Stimulated activated CD4-positive, alpha-beta T cell treated with anti-CD3 and anti-CD28 coated beads, Interleukin-1b, Interleukin-23, amount 100 ng/mL, for 1 hour (primary cell): ENCODE results near the gene TUBB6.

ENCODE experiments used
- DNase-seq, 2 donors: peaks; one replicate each; pipeline ENCODE4 v3.0.0-alpha.2; 2020; ENCODE audit warnings: low read depth in 2 of 2

TUBB6 gene

DNA sequence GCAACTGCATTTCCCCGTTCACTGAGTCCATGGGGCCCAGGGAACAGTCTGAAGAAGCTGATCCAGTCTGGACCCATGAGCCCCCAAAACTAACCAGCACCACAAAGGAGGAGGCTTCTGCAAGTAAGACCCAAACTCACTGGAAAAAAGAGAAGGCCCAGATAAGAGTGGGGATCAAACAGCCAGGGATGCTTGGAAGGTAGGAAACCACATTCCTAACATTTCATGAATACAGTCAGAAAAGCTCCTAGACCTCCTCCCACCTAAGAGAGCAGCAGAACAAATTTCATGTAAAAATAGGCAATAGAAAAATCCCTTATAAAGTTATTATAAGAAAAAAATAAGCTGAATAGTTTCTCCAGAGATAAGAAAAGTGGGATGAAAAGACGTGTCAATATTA lies 30.3 kb downstream of the TUBB6 start:
- DNase-seq = no peak

DNA sequence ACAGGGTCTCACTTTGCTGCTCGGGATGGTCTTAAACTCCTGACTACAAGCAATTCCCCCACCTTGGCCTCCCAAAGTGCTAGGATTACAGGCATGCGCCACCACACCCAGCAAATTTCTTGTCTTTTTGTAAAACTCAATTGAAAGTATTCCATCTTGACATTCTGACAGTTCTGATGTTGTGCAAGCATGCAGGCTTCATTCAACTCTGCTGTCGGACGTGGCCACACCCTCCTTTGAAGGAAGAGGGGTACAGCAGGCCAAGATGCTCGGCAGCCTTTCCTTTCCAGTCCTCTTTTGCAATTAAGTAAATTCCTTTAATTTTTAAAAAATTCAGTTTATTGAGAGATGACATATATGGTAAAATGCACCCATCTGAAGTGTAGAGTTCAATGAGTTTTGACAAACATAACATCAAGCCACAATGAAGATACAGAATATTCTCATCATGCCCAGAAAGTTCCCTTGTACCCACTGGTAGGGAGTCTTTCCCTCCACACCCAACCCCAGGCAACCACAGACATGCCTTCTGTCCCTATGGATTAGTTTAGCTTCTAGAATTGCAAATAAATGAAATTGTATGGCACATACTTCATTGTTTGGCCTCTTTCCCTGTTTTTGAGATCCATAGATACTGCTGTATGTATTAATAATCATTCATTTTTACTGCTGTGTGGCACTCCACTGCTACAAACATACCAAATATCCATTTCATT lies 33.1 kb downstream of the TUBB6 start:
- DNase-seq = no peak

DNA sequence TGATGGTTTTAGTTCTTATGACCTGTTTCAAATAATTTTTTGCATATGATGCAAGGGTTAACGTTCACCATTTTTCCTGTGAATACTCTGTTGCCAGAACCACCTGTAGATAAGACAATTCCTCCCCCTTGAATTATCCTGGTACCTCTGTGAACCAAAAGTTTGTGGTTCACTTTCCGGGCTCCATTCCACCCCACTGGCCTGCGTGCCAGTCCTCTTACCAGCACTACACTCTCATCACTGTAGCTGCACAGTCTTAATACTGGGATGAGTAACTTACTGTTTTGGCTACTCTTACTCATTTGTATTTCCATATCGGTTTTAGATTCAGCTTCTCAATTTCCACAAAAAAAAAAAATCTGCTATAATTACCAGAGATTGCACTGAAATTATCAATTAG lies 34.6 kb downstream of the TUBB6 start:
- no peak for DNase-seq

DNA sequence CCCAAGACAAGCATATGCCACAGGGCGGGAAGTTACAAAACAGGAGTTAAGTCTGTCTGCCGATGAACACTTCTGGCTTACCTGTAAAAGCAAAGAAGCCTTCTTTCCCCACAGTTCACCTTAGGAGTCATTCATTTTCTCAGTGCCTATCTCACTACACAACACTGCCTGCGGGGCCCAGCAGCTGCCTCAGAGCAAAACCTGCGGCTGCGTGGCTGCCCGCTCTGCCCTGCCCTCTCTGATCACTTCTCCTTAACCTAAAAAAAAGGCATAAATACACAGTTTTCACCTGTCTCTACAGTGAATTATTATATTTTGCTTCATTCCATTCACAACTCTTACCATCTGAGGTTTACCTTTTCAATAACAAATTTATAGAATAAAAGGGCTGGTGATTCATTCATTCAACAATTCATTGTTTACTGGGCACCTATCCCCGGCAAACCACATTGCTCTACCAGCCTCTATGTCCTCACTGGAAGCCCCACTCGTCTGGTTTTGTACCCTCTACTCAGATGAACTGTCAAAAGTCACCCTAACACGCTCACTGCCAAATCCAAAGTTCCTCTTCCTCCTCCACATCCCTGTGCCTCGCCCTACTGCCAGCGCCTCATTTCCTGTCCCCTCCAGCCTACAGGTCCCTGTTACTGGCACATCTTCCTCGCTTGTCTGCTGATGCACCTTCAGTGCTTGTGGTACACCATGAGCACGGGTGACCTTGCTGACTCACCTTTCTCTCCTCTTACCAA lies 37.6 kb downstream of the TUBB6 start:
- no peak for DNase-seq

DNA sequence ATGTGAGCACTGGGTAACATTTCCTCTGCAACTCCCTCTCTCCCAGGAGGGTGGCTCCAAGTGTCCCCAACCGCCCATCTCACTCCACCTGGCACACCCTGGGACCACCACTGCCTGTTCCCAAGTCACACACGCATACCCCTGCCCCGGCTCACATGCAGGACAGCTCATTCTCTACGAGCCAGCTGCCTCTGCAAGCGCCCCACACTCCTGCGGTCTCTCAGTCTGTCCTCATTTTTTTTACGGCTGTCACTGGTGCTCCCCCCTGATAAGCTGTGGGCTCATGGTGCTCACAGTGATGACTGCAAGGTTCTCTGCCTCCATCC lies 38.2 kb downstream of the TUBB6 start:
- DNase-seq = no peak

DNA sequence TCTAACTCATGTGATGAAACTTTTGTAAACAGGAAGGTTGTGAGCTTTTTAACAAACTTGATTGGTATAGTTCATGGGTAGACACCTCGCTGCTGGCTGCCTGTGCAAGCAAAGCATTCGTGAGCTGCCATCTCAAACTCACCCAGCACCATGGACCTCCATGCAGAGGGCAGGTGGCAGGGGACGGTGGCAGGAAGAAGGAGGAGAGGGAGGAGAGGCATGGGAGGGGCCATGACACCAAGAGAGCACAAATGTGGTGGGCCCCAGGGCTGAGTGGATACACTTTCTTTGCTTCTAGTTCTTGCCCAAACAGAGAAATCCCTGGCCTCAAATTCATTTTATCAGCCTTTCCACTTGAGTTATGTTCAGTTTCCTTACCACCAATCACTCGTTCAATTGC lies 39.9 kb downstream of the TUBB6 start:
- no peak for DNase-seq

DNA sequence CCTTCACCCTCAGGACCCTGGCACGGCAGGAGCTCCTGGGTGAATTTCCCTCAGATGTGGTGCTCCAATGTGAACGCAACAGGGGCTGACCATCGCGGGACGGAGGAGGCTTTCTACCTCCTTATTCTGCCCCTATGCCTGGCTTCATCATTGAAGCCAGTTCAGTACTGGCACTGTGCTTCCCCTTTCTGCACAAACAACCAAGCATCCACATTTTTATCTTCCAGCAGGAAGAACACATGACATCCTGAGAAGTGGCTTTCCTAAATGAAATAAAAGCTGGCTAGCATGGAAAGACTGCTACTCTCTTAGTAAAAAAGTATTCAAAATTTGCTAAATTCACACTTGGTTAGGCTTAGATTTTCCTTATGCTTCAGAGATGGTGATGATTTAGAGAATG lies 44.1 kb downstream of the TUBB6 start:
- no peak for DNase-seq

DNA sequence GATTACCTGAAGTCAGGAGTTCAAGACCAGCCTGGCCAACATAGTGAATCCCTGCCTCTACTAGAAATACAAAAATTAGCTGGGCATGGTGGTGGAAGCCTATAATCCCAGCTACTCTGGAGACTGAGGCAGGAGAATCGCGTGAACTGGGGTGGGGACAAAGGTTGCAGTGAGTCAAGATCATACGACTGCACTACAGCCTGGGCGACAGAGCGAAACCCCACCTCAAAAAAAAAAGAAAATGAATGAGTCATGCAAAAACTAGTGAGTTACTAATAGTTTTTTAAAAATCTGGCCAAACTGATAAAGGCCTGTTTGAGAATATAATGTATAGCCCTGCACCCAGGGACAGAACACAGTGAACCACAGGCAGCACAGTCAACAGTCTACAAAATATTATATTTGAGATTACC lies 51.5 kb downstream of the TUBB6 start:
- no peak for DNase-seq

DNA sequence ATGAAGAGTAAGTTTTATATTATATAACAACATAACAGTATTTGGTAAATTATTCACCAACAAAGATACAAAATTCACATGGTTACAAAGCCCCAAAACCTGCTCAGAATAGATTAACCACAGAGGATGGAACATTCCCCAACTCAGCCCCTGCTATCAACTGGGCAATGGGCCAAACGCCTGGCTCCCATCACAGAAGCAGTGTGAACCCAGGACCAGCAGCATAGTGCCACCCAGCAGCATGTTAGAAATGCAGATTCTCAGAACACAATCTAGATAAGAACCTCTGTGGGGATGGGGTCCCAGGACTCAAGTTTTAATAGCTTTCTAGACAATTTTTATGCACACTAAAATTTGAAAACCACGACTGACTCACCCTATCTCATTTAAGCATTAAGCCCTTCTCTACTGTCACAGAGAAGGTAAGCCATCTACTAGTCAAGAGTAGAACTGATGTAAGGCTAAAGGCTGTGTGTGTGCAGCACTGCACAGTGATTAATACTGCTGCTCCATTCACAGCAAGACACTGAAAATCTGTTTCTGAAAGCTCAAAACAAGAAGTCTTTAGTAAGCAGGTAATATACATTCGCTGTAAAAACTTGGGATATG lies 53.8 kb downstream of the TUBB6 start:
- DNase-seq = no peak

DNA sequence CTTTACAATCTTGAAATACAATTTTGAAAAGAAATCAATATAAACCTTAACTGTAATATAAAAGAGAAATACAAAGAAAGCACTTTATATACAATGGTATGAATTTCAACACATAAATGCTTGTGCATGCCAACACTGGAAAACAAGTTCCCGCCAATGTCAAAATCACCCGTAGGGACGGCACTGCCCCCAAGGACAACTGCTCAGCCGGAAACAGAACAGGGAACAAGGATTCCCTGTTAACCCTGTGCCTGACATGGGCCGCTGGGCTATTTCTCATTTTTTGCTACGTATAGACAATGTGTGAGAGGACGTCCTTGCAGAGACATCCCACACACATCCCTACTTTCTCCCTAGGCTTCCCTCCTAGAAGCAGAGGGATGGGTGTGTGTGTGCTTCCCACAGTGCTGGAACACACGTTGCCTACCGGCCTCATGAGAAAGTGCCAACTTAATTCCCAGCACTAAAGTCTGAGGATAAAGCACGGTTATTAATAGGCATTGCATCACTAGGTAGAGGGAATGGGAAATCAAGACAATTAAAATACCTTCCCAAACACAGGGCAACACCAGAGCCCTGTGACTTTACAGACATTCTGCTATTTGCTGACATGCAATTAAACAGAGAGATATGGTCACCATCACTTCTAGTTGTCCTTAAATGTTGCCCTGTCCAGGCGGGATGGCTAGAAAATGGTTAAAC lies 54.6 kb downstream of the TUBB6 start:
- no peak for DNase-seq

DNA sequence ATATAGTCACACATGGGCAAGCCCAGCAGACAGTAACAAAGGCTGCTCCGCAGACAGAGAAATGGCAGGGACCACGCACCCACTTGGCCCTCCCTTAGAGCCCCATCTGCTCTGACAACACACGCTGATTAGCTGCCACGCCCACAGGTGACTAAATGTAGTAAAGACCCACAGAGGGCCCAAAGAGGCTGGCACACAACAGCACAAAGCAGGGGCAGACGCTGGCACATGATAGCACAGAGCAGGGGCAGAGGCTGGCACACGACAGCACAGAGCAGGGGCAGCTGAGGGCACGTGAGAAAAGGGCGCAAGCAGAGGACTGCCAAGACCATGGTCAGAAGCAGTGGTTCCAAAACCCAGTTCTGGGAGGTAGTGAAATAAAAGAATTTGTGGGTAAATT lies 58.3 kb downstream of the TUBB6 start:
- DNase-seq = no peak

DNA sequence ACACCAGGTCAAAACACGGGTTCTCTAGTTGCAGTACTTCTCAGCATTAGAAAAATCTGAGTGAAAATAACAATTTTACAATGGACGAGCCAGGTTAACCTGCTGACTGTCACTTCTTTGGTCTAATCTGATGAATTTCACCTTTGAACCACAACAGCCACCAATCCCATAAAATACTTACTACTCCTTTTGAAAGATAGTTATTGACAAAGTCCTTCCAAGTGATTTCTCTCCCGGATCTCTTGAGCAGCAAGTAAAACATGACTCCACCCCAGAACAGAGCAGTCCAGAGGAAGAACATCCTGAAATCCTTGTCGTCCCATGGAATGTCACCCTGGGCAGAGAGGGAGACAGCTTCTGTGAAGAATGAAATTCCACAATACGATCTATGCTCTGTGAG lies 58.7 kb downstream of the TUBB6 start:
- no peak for DNase-seq

DNA sequence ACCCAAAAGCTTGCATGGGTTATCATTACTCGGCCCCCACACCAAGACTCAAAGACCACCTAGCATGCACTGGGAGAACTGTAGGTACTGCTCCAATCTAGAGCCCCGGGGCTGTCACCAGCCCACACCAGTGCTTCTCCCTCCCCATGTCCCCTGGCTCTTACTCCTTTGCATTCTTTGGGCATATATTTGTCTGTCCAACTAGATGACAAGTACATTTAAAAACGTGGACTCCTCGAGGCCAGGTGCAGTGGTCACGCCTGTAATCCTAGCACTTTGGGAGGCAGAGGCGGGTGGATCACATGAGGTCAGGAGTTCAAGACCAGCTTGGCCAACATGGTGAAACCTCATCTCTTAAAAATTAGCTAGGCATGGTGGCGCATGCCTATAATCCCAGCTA lies 61.2 kb downstream of the TUBB6 start:
- DNase-seq = no peak

DNA sequence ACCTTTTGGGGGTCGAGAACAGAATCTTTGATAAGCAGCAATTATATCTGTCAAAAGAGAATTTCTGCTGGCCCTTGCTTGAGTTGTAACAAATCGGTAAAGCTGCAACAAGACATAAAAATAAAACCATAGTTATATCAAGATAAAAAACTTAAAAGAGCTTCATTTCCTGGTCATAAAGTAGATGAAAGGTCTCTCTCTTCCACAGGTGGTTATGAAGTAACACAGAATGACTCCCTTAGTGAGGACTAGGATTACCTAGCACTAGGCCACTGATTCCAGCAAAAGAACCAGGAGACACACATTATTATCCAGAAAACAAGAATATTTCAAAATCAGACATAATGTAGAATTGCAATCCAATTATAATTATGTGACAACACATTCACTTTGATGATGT lies 63.5 kb downstream of the TUBB6 start:
- no peak for DNase-seq

DNA sequence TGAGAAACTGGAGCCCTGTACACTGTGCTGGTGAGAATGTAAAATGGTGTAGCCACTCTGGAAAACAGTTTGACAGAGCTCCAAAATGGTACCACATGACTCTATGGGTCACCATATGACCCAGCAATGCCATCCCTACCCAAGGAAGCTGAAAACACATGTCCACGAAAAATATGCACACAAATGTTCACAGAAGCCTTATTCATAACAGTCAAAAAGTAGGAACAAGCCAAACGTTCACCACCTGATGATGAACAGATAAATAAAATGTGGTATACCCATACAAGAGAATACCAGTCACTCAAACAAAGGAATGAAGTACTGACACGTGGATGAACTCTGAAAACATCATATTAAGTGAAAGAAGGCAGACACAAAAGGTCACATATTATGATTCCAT lies 64.4 kb downstream of the TUBB6 start:
- no peak for DNase-seq

DNA sequence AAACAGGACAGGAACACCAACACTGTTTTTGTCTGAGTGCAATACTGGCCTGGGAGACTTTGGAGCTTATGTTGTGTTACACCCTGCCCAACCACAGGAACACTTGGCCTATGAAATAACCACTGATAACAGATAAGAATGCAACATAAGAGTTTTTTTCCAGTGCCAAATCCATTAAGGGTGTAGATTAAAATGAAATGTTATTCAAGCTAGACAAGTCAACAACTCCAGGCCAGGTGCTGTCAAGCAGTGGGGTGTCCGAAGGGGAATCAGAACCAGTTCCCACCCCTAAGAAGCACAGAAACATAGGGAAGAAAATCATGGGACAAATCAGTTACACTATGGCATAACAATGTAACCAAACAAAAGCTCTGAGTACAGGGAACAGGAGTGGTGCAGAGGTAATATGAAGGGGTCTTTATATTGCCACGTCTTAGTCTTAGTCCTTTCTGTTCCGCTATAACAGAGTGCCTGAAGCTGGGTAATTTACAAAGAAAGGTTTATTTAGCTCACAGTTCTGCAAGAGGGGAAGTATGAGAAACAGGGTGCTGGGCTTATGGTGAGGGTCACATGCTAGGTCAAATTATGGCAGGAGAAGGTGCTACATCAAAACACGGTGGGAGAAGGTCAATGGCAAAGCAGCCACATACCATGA lies 65.2 kb downstream of the TUBB6 start:
- DNase-seq = no peak

DNA sequence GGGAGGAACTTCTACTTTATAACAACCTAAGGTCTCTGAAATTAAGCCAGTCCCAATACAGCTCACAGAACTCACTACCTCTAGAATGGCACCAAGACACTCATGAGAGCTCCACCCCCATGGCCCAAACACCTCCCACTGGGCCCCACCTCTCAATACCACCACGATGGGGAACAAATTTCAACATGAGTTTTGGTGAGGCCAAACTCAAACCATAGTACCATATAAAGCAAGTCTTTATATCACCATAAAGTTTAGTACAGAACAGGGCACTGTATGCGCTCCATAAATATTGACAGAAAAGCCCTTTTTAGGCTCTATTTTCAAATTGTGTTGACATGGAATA lies 65.7 kb downstream of the TUBB6 start:
- DNase-seq = no peak

DNA sequence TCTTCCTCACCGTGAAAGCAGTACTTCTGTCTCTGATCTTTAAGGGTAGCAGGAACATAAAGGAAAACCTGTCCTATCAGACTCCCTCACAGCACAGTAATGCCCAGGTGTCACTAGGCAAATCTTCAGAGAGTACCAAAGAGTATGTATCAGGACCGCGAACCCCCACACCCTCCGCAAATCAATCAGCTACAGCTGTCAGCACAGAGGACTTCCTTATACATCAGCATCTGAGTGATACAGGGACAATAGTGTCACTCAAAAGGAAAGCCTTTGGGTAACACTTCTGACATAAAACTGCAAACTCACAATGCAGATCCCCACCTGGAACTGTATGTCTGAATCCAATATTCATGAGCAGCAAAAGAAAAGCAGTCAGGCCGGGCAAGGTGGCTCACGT lies 66.4 kb downstream of the TUBB6 start:
- DNase-seq = no peak
